ENCODE measurements around the gene COPS4.
"Not testable (repeated sequence)": the region's sequence is repeated elsewhere in the genome, so short reads cannot be mapped to it uniquely, and the experiment has no call there.

The COPS4 gene

DNA sequence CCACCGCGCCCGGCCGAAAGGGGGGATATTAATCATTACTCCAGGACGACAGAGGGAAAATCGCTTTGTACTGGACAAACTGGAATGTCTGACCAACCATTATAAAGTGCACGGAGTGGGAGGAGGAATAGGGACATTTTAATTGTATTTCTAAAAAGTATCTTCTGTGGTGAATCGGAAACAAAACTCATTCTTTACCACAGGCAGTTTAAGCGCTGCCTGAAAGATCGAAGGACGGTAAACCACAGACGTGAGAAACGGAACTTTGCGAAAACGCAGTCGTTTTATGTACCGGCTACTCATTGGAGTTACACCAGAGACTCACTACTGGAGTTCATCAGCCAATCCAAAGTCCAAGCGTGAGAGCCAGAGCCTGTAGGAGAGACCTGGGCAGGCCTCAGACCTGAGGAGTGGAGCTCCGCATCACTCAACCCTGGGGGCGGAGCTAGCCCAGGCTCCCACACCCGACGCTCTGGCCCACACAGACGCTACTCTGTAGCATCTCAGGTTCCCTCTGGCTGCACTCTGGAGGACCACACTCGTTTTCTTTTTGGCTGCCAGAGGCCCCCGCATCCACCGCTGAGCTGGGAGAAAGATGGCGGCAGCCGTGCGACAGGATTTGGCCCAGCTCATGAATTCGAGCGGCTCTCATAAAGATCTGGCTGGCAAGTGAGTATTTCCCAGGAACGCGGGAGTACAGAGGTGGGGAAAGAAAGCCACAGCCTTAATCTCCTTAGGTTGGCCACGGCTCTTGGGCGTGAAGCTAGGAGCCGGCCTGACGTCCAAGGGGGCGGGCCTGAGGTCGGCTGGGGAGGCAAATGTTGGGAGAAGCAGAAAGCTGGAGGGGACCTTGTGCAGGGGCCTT lies at the start of gene COPS4:
Gene COPS4, plus strand, starts transcription at position 554 of the 865 bp plus-strand sequence. Its CDS starts 42 bp downstream, at position 596.
- peak; percentile 99 for DNase-seq

DNA sequence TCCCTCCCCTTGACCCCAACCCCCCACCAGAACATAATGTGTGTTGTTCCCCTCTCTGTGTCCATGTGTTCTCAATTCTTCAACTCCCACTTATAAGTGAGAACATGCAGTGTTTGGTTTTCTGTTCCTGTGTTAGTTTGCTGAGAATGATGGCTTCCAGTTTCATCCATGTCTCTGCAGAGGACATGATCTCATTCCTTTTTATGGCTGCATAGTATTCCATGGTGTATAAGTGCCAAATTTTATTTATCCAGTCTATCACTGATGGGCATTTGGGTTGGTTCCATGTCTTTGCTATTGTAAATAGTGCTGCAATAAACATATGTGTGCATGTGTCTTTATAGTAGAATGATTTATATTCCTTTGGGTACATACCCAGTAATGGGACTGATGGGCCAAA lies 47.5 kb upstream of the COPS4 start:
- not testable (repeated sequence) for DNase-seq

DNA sequence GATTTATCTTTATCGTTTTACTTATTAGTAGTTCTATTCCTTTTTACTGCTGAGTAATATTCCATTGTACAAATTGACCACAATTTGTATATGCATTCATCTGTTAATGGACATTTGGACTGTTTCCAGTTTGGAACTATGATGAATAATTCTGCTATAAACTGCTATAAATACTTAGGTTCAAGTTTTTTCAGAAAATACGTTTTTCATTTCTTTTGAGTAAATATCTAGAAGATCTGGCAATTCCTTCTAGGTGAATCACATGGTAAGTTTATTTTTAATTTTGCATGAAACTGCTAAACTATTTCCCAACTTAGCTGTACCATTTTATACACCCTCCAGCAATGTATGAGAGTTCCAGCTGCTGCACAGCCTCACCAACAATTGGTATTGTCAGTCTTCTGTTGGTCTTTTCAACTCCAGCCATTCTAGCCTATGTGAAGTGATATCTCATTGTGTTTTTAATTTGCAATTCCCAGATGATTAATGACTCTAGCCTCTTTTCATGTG lies 46.6 kb upstream of the COPS4 start:
- no peak for DNase-seq

DNA sequence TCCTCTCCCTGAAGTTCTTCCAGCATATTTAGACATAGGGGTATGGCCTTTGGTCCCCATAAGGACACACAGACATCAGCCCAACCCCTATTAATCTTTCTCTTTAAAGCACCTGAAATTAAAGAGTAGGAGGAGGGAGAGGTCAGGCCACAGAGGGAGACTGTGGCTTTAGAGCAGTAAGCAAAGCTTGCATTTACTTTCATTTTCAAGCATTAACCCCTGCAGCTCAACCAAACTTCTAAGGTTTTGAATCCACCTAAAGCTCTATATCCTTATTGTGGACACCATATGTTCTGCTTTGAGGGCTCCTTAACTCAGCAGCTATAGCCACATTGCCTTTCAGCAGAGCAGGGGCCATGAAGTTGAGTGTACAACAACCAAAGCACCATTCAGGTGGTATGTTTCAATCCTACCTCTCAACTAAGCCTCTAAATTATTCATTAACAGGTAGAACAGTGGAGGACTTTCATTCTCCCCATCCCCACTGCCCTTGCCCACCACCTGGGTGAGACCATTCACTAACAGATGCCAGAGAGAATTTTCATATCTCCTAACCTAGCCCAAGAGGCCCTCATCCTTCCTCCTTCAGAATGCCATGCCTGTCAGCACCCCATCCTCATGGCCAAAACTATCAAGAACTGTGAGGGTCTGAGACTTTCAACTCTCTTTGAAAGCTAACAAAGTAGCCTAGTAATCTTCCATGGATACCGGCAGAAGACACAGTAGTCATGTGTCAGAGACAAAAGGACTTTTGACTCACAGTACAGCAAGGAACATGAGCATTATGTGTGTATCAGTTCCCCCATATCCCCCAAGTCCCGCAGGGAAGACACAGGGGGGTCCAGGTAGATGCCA lies 45.2 kb upstream of the COPS4 start:
- no peak for DNase-seq

DNA sequence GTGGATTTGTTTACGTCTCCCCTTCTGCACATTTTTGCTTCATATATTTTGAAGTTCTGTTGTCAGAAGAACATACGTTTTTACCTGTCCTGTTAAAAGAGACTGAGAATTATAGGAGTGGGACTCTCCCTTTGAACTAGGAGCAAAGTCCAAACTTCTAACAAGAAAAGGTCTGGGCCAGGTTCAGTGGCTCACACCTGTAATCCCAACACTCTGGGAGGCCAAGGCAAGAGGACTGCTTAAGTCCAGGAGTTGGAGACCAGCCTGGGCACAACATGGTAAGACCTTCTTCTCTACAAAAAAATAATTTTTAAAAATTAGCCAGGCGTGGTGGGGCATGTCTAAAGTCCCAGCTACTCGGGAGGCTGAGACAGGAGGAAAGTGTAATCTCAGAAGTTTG lies 40.1 kb upstream of the COPS4 start:
- no peak for DNase-seq

DNA sequence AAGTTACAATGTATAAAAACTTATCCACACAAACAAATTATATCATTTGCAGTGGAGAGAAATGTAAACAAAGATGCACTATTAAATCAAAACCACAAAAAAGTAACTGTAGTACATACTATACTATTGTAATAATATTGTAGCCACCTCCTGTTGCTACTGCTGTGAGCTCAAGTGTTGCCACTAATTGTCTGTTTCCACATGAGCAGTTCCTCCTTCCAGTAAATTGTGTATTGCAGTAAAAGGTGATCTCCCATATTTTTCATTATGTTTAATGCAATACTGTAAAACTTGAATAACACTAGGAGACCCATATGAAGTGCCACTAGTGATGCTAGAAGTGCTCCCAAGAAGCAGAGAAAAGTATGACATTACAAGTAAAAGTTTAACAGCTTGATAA lies 36.1 kb upstream of the COPS4 start:
- DNase-seq, result peak; percentile 4

DNA sequence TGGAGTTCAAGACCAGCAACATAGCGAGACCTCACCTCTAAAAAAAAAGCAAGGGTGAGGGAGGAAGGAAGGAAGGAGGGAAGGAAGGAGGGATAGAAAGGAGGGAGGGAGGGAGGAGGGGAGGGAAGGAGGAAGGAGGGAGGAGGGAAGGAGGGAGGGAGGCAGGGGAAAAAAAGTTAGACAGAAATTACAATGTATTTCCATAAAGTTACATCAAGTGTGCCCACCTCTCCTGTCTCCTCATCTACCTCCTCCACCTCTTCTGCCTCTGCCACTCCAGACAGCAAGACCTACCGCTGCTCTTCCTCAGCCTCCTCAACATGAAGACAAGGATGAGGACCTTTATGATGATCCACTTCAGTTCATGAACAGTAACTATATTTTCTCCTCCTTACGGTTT lies 32.7 kb upstream of the COPS4 start:
- DNase-seq, result no peak

DNA sequence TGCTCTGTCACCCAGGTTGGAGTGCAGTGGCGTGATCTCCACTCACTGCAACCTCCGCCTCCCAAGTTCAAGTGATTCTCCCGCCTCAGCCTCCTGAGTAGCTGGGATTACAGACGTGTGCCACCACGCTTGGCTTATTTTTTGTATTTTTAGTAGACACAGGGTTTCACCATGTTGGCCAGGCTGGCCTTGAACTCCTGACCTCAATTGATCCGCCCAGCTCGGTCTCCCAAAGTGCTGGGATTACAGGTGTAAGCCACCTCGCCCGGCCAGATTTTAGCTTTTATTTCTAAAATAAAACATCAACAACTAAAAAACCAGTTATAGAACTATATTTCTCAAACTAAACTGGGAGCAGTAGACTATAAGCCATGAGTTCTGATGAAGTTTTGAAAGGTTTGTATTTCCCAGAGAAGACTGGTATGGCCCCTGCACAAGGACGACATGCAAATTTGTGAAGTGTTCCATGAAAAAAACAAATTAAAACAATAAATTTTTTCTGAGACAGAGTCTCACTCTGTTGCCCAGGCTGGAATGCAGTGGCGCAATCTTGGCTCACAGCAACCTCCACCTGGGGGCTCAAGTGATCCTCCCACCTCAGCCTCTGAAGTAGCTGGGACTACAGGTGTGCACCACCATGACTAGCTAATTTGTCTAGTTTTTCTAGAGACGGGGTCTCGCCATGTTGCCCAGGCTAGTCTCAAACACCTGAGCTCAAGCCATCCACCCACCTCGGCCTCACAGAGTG lies 31.8 kb upstream of the COPS4 start:
- not testable (repeated sequence) for DNase-seq

DNA sequence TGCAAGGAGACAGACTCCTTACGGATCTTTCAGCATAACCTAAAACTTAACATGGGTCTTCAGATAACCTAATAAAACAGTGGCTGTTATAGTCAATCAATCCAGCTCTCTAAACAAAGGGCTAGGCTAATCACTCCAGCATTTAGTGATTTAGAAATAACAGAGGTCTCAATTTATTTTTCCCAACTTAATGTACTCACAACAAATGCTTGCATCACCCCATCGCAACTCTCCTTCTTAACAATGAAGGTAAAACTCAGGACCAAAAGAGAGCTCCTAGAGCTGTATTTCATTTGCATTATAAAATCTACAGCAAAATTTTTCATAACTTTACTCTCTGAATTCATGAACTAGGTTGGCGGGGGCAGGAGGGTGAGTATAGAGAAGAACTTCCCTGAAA lies 25.5 kb upstream of the COPS4 start:
- no peak for DNase-seq

DNA sequence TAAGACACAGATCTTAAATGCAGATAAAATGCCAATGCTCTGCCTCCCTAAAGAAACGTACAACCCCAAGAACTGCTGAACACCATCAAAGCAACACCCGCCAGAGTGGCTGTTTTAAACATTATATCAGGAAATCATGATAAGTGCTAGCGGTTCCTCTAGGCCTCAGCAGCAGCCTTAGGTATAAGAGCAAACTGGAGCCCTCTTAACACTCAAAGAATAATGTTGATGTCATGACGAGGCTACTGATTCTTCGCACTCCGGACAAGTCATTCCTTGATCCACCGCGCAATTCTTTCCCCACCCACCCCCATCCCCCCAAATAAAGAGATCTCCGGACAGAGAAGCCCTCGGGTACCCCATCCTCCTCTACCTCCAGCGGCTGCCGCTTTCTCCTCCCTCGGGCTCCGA lies 24.9 kb upstream of the COPS4 start:
- no peak for DNase-seq

DNA sequence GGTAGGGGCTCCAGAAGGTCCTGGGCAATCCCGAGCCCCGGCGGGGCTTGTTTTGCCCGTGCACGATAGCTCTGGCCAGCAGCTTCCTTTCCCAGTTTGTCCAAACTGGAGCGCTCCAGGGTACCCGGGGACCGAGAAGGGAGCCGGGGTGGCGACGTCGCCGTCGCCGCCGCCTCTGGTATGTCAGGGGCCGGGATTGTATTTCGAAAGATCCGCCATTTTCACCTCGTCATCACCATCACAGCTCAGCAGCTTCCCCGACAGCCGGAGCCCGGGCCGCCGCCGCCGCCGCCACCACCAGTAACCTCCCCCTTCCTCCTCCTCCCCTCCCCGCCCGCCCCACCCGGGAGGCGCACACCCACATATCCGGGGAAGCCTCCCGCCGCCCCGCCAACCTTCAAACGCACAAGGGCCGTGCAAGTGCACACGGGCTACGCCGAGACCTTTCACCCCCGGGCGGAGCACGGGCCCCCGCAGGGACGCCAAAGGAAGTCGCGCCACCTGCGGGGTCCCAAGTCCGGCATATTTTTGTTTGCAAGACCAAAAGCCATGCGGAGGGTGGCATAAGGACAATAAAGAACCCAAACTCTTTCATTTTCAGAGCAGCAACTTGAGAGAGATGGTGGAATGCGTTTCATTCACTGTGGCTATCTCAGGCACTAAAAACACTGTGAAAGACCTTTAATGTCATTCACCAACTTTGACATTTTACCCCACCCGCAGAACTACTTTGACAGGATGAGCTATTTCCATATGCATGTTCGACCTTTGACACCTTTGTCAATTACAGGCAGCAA lies 24.3 kb upstream of the COPS4 start, which contains the start of gene LIN54:
Gene LIN54, minus strand, starts transcription at position 302 of the 797 bp plus-strand sequence. CDS start 25,979 bp downstream, outside the sequence.
- peak; percentile 59 for DNase-seq

DNA sequence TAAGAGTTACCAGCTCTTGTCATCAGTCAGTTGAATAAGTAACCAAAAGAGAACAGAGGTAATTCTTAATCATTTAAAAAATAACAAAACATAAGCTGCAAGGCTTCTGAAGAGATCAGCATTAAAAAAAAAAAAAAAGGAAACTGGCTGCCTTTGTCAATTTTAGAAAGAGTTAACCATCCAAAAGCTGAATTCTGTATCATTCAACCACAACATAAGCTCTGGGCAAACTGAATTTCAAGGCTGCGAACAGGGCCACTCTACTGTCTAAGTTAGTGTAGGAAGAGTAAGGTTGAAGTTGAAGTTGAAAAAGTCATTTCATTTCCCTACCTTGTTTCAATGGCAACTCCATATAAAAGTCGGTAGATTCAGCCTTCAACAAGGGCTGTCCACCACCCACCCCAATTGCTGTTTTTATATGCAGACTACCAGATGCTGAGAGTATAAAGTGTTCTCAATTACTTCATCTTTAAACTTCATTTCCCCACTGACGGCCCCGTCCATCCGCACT lies 23.2 kb upstream of the COPS4 start:
- DNase-seq, result no peak

DNA sequence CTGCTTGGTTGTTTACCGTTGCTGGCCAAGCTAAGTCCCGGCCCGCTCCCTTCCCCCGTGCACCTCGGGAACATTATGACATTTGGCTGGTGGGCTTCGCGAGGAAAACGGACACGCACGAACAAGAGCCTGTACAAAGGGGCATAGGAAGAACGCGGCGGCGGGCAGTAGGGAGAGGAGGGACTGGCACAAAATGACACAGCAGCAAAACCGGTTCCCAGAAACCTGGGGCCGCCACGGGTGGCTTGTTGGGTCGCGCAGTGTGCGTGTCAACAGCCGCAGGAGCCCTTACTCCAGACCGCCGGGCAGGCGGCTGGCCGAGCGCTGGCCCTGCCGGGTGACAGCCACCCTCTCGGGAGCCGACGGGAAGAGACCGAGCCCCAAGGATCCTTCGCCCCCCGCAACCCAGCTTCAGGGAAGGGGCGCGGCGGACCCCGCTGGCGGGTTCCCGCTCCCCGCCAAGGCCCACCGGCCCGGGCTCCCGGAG lies 22.7 kb upstream of the COPS4 start:
- no peak for DNase-seq

DNA sequence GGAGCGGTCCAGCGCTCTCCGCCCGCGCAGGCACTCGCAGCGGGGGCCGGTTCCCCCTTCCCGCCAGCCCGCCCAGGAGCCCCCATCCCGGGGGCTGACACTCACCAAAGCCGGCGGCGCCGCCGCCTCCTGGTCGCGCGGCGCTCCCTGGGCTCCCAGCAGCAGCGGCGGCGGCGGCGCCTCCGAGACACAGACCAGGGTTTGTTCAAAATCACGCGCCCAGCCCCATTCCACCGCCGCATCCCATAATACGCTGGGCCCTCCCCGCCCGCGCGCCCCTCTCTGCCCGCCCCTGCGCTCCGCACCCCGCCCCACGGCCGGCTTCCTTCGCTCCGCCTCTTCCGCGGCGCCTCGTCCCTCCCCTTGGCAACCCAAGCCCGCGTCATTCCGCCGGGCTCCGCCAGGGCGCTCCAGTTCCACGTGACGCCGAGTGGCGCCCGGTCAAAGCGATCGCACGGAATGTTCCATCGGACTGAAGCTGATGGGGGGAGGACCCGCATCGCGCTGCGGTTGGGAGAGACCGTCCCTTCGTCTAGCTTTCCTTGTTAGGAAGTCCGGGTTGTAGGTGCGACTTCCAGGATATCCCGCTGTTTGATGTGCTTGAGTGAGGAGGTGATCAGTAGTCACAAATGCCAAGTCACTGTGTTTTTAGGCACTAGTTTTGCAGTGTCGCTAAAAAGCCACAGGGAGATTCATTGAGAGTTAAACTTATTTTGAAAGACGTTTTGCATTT lies 22.1 kb upstream of the COPS4 start:
- peak; percentile 96 for DNase-seq

DNA sequence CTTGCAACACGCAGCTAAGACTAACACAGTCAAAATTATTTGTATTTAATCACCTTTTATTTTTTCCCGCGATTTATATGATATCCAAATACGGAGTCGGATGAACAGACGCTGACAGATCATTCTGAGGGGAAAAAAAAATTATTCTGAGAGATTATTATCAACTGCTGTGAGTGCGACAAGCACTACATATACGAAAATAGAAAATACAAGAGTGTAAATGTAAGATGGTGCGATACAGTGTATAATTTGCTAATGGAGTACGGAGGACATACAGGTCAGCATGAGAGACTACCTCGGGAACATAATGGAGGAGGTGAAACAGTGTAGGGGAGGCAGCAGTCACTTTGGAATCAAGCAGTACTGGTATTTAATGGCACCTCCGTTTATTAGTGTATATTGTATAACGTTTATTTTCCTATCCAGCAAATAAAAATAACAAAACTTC lies 21.5 kb upstream of the COPS4 start:
- no peak for DNase-seq

DNA sequence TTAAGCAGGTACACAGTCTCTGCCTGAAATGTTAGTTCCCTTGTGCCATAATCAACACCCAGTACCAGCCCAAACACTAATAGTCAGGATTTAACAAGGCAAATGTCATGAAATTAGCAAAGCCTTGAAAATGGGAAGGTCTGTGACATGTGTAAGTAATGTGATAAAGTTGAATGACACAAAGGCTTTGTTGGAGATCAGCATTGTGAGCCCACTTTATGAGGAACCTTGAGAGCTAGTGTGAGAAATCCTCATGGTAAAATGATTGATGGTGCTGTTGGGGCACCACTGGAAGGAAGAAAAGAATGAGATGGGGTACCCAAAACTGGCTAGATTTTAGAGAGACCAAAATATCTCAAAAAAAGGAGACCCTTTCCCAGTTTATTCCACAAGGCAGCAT lies 21.1 kb upstream of the COPS4 start:
- DNase-seq, result no peak

DNA sequence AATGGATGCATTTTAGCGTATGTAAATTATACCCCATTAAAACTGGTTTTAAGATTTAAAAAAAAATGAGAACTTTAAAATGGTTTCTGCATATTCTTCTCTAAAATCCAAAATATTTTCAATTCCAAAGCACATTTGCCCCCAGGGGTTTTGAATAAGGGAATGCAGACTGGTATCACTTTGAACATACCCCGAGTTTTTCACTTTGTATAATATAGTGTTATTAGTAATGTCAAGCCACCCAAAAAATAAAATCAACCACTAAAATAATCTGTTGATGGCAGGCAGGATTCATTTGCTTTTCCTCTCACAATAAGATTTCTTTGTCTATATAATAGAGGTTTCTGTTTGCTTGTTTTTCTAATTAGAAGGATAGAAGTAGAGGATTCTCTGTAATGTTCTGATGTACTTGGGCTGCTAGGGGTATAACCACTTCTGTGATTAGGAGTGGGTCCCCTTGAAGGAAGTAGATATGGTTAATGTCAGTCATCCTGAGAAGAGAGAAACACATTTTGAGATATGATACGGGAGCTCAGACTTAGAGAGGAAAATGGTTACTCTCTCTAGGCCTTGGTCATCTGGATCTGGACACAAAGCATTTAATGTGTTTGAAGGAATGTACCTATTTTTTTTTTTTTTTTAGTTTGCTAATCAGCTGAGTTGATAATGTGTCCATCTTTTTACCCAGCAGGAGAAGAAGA lies 15.0 kb upstream of the COPS4 start:
- no peak for DNase-seq

DNA sequence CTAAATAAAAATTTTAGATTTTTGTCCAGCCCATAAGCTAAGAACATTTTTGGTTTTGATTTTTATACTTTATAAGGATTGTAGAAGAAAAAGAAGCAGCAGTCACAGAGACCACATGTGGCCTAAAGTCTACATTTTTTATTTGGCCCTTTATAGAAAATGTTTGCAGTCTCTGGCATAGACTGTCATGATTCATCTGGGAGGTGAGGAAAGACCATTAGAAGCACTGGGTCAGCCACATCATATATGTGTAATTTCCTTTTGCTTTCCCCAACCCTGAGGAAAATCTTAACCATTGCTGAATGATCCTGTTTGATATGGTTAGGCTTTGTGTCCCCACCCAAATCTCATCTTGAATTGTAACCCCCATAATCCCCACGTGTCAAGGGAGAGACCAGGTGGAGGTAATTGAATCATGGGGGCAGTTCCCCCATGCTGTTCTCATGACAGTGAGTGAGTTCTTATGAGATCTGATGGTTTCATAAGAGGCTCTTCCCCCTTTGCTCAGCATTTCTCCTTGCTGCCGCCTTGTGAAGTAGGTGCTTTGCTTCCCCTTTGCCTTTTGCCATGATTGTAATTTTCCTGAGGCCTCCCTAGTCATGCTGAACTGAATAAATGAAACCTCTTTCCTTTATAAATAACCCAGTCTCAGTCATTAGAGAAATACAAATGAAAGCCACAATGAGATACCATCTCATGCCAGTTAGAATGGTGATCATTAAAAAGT lies 12.1 kb upstream of the COPS4 start:
- DNase-seq, result no peak

DNA sequence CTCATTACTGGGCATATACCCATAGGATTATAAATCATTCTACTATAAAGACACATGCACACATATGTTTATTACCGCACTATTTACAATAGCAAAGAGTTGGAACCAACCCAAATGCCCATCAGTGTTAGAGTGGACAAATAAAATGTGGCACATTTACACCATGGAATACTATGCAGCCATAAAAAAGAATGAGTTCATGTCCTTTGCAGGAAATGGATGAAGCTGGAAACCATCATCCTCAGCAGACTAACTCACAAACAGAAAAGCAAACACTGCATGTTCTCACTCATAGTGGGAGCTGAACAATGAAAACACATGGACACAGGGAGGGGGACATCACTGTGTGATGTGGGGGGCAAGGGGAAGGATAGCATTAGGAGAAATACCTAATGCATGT lies 11.4 kb upstream of the COPS4 start:
- DNase-seq, result not testable (repeated sequence)
